ENCODE data around the gene SLC35D2.
"Not testable (repeated sequence)": the region's sequence is repeated elsewhere in the genome, so short reads cannot be mapped to it uniquely, and the experiment has no call there.

SLC35D2 gene

GRCh38 chr9:96360976-96361375 lies 22.5 kb downstream of the SLC35D2 start:
- no peak overlapping the region for H3K4me3 ChIP-seq (ENCODE audit: low read depth, low read length)
- DNase-seq (ENCODE audit: low read depth), result no peak
- no peak for TF ChIP-seq CTCF (conservative IDR thresholded peaks at IDR 0.05; ENCODE audit: low read depth, low read length)

- not testable (repeated sequence) for DNase-seq (ENCODE audit: low read depth); H3K4me3 ChIP-seq (ENCODE audit: low read depth, low read length)
Measured at GRCh38 chr9:96360523-96360922, 23.0 kb downstream of the SLC35D2 start.

- TF ChIP-seq CTCF (conservative IDR thresholded peaks at IDR 0.05; ENCODE audit: low read depth, low read length), result no peak
- H3K4me3 ChIP-seq (ENCODE audit: low read depth, low read length), result no peak overlapping the region
- no peak for DNase-seq (ENCODE audit: low read depth)
Measured at GRCh38 chr9:96350866-96351265, 32.6 kb downstream of the SLC35D2 start.

GRCh38 chr9:96348261-96348660 lies 35.2 kb downstream of the SLC35D2 start:
- no peak for TF ChIP-seq CTCF (conservative IDR thresholded peaks at IDR 0.05; ENCODE audit: low read depth, low read length)
- no peak overlapping the region for H3K4me3 ChIP-seq (ENCODE audit: low read depth, low read length)
- no peak for DNase-seq (ENCODE audit: low read depth)

GRCh38 chr9:96345551-96345950 lies 38.0 kb downstream of the SLC35D2 start:
- no peak for DNase-seq (ENCODE audit: low read depth)
- no peak overlapping the region for H3K4me3 ChIP-seq (ENCODE audit: low read depth, low read length)
- no peak for TF ChIP-seq CTCF (conservative IDR thresholded peaks at IDR 0.05; ENCODE audit: low read depth, low read length)

GRCh38 chr9:96344458-96345180 lies 38.9 kb downstream of the SLC35D2 start:
- peak; percentile 95 for DNase-seq (ENCODE audit: low read depth)
- H3K4me3 ChIP-seq (ENCODE audit: low read depth, low read length), result no peak overlapping the region

More at GRCh38 chr9:96344458-96345180, 38.9 kb downstream of the SLC35D2 start:
- no peak for TF ChIP-seq CTCF (conservative IDR thresholded peaks at IDR 0.05; ENCODE audit: low read depth, low read length)
